Naive B cell (primary cell): ENCODE results near the gene ZNF280A. TPM values are rescaled to one million over a fixed set of nuclear protein-coding genes. Genes with fewer than 3 reads are reported as not detected.

Experiments
- ATAC-seq, 2 donors: fragments of 150-1000 bp; cut with Tn5 transposase; 2 replicates each; pipeline ENCODE4 v1.10.0; 2021; ENCODE audit warnings: low read depth in 2 of 2, mild to moderate bottlenecking in 2 of 2, moderate library complexity in 2 of 2
- DNase-seq: peaks from one replicate; pipeline ENCODE4 v3.0.0; 2022
- H3K27ac Mint-ChIP-seq, 6 donors: one replicate each; pipeline ENCODE4 v1.8.0; 2020 to 2022; ENCODE audit warnings: mild to moderate bottlenecking in 6 of 6, mixed read lengths in 6 of 6, moderate library complexity in 5 of 6, inconsistent platforms in 2 of 6
- H3K27me3 Mint-ChIP-seq, 3 donors: one replicate each; pipeline ENCODE4 v1.8.0; 2021 to 2022; ENCODE audit warnings: mixed read lengths in 3 of 3, mild to moderate bottlenecking in 1 of 3
- H3K36me3 Mint-ChIP-seq, 2 donors: one replicate each; pipeline ENCODE4 v1.8.0; 2020 to 2022; ENCODE audit warnings: mixed read lengths in 2 of 2, inconsistent platforms in 1 of 2, mild to moderate bottlenecking in 1 of 2
- H3K4me1 Mint-ChIP-seq, 3 donors: one replicate each; pipeline ENCODE4 v1.8.0; 2020 to 2022; ENCODE audit warnings: mixed read lengths in 3 of 3, inconsistent platforms in 1 of 3, mild to moderate bottlenecking in 1 of 3, moderate library complexity in 1 of 3
- H3K4me3 Mint-ChIP-seq, 8 donors: one replicate each; pipeline ENCODE4 v1.8.0; 2020 to 2022; ENCODE audit warnings: mild to moderate bottlenecking in 8 of 8, mixed read lengths in 8 of 8, moderate library complexity in 8 of 8, inconsistent platforms in 2 of 8
- H3K9me3 Mint-ChIP-seq, 7 donors: one replicate each; pipeline ENCODE4 v1.8.0; 2020 to 2022; ENCODE audit warnings: mixed read lengths in 7 of 7, mild to moderate bottlenecking in 5 of 7, inconsistent platforms in 2 of 7, moderate library complexity in 1 of 7
- polyA plus RNA-seq, 6 donors: library from polyadenylated mRNA; unstranded; fragments of 300-500 nt; fragmentation: Illumina TruSeq; gene quantifications; one replicate each; pipeline ENCODE4 v1.2.3, GENCODE V29; 2021; ENCODE audit warnings: low read depth in 6 of 6

The ZNF280A gene
- polyA plus RNA-seq, 6 donors from 2014 or later, result not detected

- no peak overlapping the region for H3K4me3 Mint-ChIP-seq
- no peaks in the 10 kb centered on the region for H3K9me3 Mint-ChIP-seq
- H3K36me3 Mint-ChIP-seq, result no peaks in the 10 kb centered on the region
- no peaks in the 10 kb centered on the region for H3K27me3 Mint-ChIP-seq
- ATAC-seq (no peak), DNase-seq (no peak)
- peaks cover 0 to 6% (median under 1%) of the 10 kb centered on the region in 3 donors for H3K4me1 Mint-ChIP-seq
- H3K27ac Mint-ChIP-seq, result no peak overlapping the region
Observed at GRCh38 chr22:22553141-22553540, 33.1 kb upstream of the ZNF280A start.

GRCh38 chr22:22552630-22553029 lies 32.6 kb upstream of the ZNF280A start:
- Mint-ChIP-seq H3K36me3 (no peaks in the 10 kb centered on the region), H3K27ac (peak overlapping the region in 1 of 6 donors; percentile 8), H3K9me3 (no peaks in the 10 kb centered on the region), H3K4me3 (no peak overlapping the region), H3K27me3 (no peaks in the 10 kb centered on the region), H3K4me1 (peaks cover 0 to 10% (median 5%) of the 10 kb centered on the region in 3 donors)
- ATAC-seq, result no peak
- no peak for DNase-seq

DNA sequence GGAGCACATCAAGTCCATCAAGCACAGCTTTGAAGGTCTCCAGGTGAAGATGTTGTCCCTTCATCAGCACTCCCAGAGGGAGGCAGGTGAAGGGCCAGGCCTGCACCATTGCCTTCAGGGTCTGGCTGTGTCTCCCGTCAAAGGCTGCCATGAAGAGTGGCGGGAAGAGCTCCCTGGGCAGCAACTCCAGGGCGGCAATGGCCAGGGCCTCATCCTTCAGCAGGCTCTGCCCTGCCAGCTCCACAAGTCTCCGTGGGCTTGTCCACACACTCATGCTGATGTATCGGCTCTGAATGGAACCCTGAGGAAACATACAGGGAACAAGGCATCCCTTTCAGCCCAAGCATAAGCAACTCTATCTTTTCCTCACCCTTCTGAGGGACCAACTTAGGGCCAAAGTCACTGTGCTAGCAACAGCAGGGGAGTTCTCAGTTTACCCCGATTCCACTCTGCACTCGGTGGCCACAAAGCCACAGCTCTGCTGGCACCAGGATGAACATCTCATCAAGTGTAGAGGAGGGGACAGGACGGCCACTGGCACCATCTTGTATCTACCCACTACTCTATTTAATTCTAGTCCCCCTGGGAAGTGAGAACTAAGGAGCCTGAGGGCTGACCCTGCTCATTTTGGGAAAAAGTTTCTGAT lies 30.8 kb upstream of the ZNF280A start:
- Mint-ChIP-seq H3K36me3 (no peaks in the 10 kb centered on the region), H3K4me3 (no peak overlapping the region), H3K27me3 (no peaks in the 10 kb centered on the region), H3K9me3 (no peaks in the 10 kb centered on the region), H3K4me1 (peaks cover 0 to 9% (median 6%) of the 10 kb centered on the region in 3 donors), H3K27ac (no peak overlapping the region)
- ATAC-seq (no peak), DNase-seq (no peak)

DNA sequence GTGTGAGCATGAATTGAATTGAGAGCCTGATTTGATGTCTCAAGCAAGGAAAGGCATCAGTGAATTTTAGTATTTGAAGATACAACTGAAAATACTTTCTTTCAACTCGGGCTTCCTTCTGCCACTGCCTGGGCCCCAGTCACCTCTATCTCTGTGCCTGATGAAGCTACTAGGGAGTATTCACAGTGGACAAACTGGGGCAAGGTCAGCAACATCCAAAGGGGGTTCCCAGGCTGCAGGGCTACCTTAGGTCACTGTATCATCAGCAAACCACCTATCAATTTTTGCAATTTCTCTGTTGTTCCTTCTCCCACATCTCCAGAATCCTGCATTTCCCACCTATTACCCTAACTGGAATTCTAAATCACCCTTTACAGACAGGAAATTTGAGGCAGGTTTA lies 28.8 kb upstream of the ZNF280A start:
- DNase-seq, result no peak
- Mint-ChIP-seq H3K9me3 (no peaks in the 10 kb centered on the region), H3K4me3 (no peak overlapping the region), H3K4me1 (peaks cover 0 to 9% (median 4%) of the 10 kb centered on the region in 3 donors), H3K27me3 (no peaks in the 10 kb centered on the region), H3K36me3 (no peaks in the 10 kb centered on the region), H3K27ac (no peak overlapping the region)
- no peak for ATAC-seq

DNA sequence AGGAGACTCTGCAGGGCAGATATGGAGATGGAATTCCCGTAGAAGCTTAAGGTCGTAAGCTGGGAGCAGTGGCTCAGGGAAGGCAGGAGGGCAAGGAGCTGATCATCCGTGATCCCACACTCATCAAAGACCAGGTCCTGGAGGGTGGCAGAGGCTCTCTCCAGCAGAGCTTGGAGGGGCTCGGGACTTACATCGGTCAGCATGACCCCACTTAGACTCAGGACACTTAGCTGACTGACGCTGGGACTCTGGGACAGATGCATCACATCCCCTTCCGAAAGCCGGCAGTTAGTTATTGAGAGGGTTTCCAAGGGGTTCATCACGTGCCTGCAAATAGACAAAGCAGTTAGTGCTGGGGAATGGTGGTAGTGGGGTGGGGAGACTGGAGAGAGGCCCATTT lies 28.2 kb upstream of the ZNF280A start:
- Mint-ChIP-seq H3K27me3 (no peaks in the 10 kb centered on the region), H3K4me1 (peaks cover 0 to 9% (median 4%) of the 10 kb centered on the region in 3 donors), H3K36me3 (no peaks in the 10 kb centered on the region), H3K9me3 (no peaks in the 10 kb centered on the region), H3K27ac (peak overlapping the region in 1 of 6 donors; percentile 89), H3K4me3 (no peak overlapping the region)
- ATAC-seq (no peak), DNase-seq (no peak)

- Mint-ChIP-seq H3K27ac (peak overlapping the region in 1 of 6 donors; percentile 89), H3K4me3 (peak overlapping the region in 1 of 8 donors; percentile 1), H3K36me3 (no peaks in the 10 kb centered on the region), H3K9me3 (no peaks in the 10 kb centered on the region), H3K4me1 (peaks cover 0 to 9% (median 4%) of the 10 kb centered on the region in 3 donors), H3K27me3 (no peaks in the 10 kb centered on the region)
- no peak for DNase-seq
- ATAC-seq, result no peak
Observed at GRCh38 chr22:22547692-22548300, 27.7 kb upstream of the ZNF280A start.

DNA sequence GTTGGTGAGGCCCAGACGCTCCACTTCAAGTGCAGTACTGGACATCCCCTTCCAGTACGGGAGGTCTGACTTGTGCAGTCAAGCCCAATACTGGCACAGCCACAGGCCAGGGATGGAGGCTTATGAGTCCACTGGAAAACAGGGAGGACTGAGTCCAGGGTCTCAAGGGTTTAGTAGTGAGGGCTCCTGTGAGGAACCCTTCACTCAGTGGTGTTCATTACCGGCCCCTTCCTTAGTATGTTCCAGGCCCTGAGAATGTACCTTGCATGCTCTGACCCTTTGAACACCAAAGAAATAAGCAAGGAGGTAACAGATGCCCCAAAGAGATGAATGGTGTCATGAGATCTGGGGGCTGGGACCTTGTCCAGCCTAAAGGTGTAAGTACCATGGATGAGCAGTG lies 27.2 kb upstream of the ZNF280A start:
- ATAC-seq, result no peak
- no peak overlapping the region for H3K27ac Mint-ChIP-seq
- H3K4me1 Mint-ChIP-seq, result peaks cover 0 to 9% (median 4%) of the 10 kb centered on the region in 3 donors
- no peaks in the 10 kb centered on the region for H3K9me3 Mint-ChIP-seq
- H3K36me3 Mint-ChIP-seq, result no peaks in the 10 kb centered on the region
- no peak for DNase-seq
- no peak overlapping the region for H3K4me3 Mint-ChIP-seq
- H3K27me3 Mint-ChIP-seq, result no peaks in the 10 kb centered on the region

DNA sequence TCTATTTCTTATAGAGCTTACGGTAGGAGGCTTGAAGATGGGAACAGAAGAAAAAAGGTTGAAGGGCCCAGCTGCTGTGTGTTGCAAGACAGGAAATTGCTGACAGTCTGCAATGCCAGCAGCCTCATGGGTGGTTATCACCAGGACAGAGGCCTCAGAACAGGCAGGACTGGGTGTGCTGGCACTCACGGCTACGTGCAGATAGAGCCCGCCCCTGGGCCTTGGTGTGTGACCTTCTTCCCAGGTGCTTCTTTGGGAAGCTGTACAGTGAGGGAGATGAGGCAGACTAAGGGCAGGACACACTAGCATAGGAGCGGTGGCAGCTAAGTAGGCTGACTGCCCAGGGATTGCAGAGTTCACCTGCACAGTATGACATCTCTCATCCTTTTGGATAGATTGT lies 26.4 kb upstream of the ZNF280A start:
- Mint-ChIP-seq H3K27me3 (peaks cover 0 to 6% (median 3%) of the 10 kb centered on the region in 3 donors), H3K4me3 (peak overlapping the region in 1 of 8 donors; percentile 44), H3K9me3 (no peaks in the 10 kb centered on the region), H3K27ac (no peak overlapping the region), H3K36me3 (no peaks in the 10 kb centered on the region), H3K4me1 (peaks cover 0 to 9% (median 4%) of the 10 kb centered on the region in 3 donors)
- no peak for DNase-seq
- no peak for ATAC-seq

GRCh38 chr22:22545084-22545483 lies 25.0 kb upstream of the ZNF280A start:
- peaks cover 0 to 8% (median 7%) of the 10 kb centered on the region in 3 donors for H3K27me3 Mint-ChIP-seq
- H3K9me3 Mint-ChIP-seq, result peaks cover 0 to 2% (median 0%) of the 10 kb centered on the region in 7 donors
- DNase-seq (no peak), ATAC-seq (no peak)
- H3K27ac Mint-ChIP-seq, result no peak overlapping the region
- no peak overlapping the region for H3K4me3 Mint-ChIP-seq
- H3K36me3 Mint-ChIP-seq, result no peaks in the 10 kb centered on the region
- peaks cover 0 to 9% (median 4%) of the 10 kb centered on the region in 3 donors for H3K4me1 Mint-ChIP-seq

GRCh38 chr22:22538226-22538989 lies 18.3 kb upstream of the ZNF280A start:
- peaks cover 0 to 2% (median 0%) of the 10 kb centered on the region in 7 donors for H3K9me3 Mint-ChIP-seq
- no peaks in the 10 kb centered on the region for H3K36me3 Mint-ChIP-seq
- no peaks in the 10 kb centered on the region for H3K4me1 Mint-ChIP-seq
- no peak for DNase-seq
- H3K27ac Mint-ChIP-seq, result no peak overlapping the region
- peaks cover 6 to 12% (median 8%) of the 10 kb centered on the region in 3 donors for H3K27me3 Mint-ChIP-seq
- ATAC-seq, result no peak
- no peak overlapping the region for H3K4me3 Mint-ChIP-seq

DNA sequence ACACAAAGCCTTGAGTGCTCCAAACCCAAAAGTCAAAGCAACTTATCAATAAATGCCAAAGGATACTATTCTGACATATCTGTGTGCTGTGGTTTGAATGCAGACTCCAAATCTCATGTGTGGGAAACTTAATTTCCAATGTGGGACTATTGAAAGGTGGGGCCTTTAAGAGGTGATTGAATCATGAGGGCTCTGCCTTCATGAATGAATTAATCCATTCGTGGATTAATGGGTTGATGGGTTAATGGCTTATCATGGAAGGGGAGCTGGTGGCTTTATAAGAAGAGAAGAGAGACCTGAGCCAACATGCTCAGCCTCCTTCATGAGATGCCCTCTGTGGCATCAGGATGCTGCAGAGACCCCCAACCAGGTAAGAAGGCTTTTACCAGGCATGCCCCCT lies 16.8 kb upstream of the ZNF280A start:
- Mint-ChIP-seq H3K36me3 (no peaks in the 10 kb centered on the region), H3K4me3 (no peak overlapping the region), H3K4me1 (no peaks in the 10 kb centered on the region), H3K27me3 (peaks cover 8 to 10% (median 8%) of the 10 kb centered on the region in 3 donors), H3K9me3 (peaks cover 0 to 2% (median 0%) of the 10 kb centered on the region in 7 donors), H3K27ac (no peak overlapping the region)
- DNase-seq, result no peak
- ATAC-seq, result no peak

- ATAC-seq (no peak), DNase-seq (no peak)
- H3K4me1 Mint-ChIP-seq, result no peaks in the 10 kb centered on the region
- no peaks in the 10 kb centered on the region for H3K36me3 Mint-ChIP-seq
- H3K4me3 Mint-ChIP-seq, result no peak overlapping the region
- H3K9me3 Mint-ChIP-seq, result peaks cover 0 to 2% (median 0%) of the 10 kb centered on the region in 7 donors
- no peak overlapping the region for H3K27ac Mint-ChIP-seq
- peaks cover 5 to 8% (median 6%) of the 10 kb centered on the region in 3 donors for H3K27me3 Mint-ChIP-seq
Observed at GRCh38 chr22:22536515-22536914, 16.4 kb upstream of the ZNF280A start.

- Mint-ChIP-seq H3K9me3 (peaks cover 0 to 2% (median 0%) of the 10 kb centered on the region in 7 donors), H3K4me3 (no peak overlapping the region), H3K27ac (no peak overlapping the region), H3K4me1 (no peaks in the 10 kb centered on the region), H3K36me3 (no peaks in the 10 kb centered on the region), H3K27me3 (peaks cover 0 to 8% (median 4%) of the 10 kb centered on the region in 3 donors)
- DNase-seq (no peak), ATAC-seq (no peak)
Observed at GRCh38 chr22:22535662-22536061, 15.6 kb upstream of the ZNF280A start.
